HG03565 (cell line): ENCODE results near the gene PCDHGB5.
A peak's percentile ranks its signal among the peaks of the same experiment; 100 is the strongest.

Experiments
- ATAC-seq: cut with Tn5 transposase; IDR thresholded peaks from one replicate; pipeline ENCODE4 v1.9.1; 2021; ENCODE audit warnings: mild to moderate bottlenecking, moderate library complexity; ENCODE audit not compliant: unreplicated experiment

PCDHGB5 gene

GRCh38 chr5:141397756-141398551 is at the start of gene PCDHGB5:
PCDHGB5 (plus strand) TSS chr5:141397947; CDS start chr5:141398128, 181 bp downstream.
- ATAC-seq, result peak; percentile 90

GRCh38 chr5:141349917-141350619 is 47.7 kb upstream of the PCDHGB5 start, which contains the start of gene PCDHGB1:
PCDHGB1 (plus strand) TSS chr5:141350099; CDS start chr5:141350261, 162 bp downstream.
- ATAC-seq, result no peak

GRCh38 chr5:141351591-141351990 is 46.2 kb upstream of the PCDHGB5 start:
- no peak for ATAC-seq

GRCh38 chr5:141354900-141355469 is 42.8 kb upstream of the PCDHGB5 start, which contains the start of gene PCDHGA4:
PCDHGA4 (plus strand) TSS chr5:141355021; CDS start chr5:141355108, 87 bp downstream.
- ATAC-seq, result no peak

GRCh38 chr5:141355641-141356040 is 42.1 kb upstream of the PCDHGB5 start:
- ATAC-seq, result no peak

- ATAC-seq, result no peak
Observed at GRCh38 chr5:141356133-141356532, 41.6 kb upstream of the PCDHGB5 start.

GRCh38 chr5:141356950-141357349 is 40.8 kb upstream of the PCDHGB5 start:
- no peak for ATAC-seq

- ATAC-seq, result peak; percentile 78
Observed at GRCh38 chr5:141359790-141360426, 37.8 kb upstream of the PCDHGB5 start, which contains the start of gene PCDHGB2. PCDHGB2 (plus strand) TSS chr5:141359994; CDS start chr5:141360136, 142 bp downstream.

GRCh38 chr5:141360685-141361084 is 37.1 kb upstream of the PCDHGB5 start:
- ATAC-seq, result no peak

- no peak for ATAC-seq
Observed at GRCh38 chr5:141362719-141363118, 35.0 kb upstream of the PCDHGB5 start.

GRCh38 chr5:141363952-141364660 is 33.6 kb upstream of the PCDHGB5 start, which contains the start of gene PCDHGA5:
PCDHGA5 (plus strand) TSS chr5:141364162; CDS start chr5:141364331, 169 bp downstream.
- ATAC-seq, result no peak

GRCh38 chr5:141366016-141366896 is 31.5 kb upstream of the PCDHGB5 start:
- no peak for ATAC-seq

GRCh38 chr5:141369994-141370848 is 27.5 kb upstream of the PCDHGB5 start, which contains the start of gene PCDHGB3:
PCDHGB3 (plus strand) TSS chr5:141370242; CDS start chr5:141370395, 153 bp downstream.
- ATAC-seq, result peak; percentile 98

GRCh38 chr5:141371572-141372475 is 25.9 kb upstream of the PCDHGB5 start:
- no peak for ATAC-seq

GRCh38 chr5:141373673-141374317 is 24.0 kb upstream of the PCDHGB5 start, which contains the start of gene PCDHGA6:
PCDHGA6 (plus strand) TSS chr5:141373891; CDS start chr5:141374084, 193 bp downstream.
- no peak for ATAC-seq

- ATAC-seq, result no peak
Observed at GRCh38 chr5:141374627-141375026, 23.1 kb upstream of the PCDHGB5 start.
